ENCODE measurements around the gene RRP12.

DNA sequence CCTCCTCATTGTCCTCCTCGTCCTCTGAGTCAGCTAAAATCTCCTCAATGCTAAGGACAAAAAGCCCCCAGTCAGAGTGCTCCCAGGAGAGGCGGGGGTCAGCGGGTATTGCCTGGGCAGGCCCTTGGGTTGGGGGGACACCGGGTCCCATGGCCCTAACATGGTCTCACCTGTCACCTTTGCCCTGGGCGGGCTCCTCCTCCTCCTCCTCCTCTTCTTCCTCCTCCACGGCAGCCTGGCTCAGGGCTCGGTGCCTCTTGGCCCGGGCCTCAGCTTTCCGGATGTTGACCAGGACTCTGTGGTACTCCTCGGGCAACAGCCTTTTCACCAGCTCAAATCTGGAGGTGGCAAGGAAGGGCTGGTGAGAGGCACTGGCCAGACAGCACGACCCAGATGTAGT is 34.6 kb downstream of the RRP12 start:
- TF ChIP-seq, protein P1, sequence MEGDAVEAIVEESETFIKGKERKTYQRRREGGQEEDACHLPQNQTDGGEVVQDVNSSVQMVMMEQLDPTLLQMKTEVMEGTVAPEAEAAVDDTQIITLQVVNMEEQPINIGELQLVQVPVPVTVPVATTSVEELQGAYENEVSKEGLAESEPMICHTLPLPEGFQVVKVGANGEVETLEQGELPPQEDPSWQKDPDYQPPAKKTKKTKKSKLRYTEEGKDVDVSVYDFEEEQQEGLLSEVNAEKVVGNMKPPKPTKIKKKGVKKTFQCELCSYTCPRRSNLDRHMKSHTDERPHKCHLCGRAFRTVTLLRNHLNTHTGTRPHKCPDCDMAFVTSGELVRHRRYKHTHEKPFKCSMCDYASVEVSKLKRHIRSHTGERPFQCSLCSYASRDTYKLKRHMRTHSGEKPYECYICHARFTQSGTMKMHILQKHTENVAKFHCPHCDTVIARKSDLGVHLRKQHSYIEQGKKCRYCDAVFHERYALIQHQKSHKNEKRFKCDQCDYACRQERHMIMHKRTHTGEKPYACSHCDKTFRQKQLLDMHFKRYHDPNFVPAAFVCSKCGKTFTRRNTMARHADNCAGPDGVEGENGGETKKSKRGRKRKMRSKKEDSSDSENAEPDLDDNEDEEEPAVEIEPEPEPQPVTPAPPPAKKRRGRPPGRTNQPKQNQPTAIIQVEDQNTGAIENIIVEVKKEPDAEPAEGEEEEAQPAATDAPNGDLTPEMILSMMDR (IDR thresholded peaks at IDR 0.05): no peak
- TF ChIP-seq POLR2AphosphoS5 (IDR thresholded peaks at IDR 0.05; ENCODE audit: low read depth, low read length) (no peak), NRF1 (IDR thresholded peaks at IDR 0.05; ENCODE audit: low read depth, low read length) (no peak), FOXM1 (IDR thresholded peaks at IDR 0.05; ENCODE audit: low read depth) (no peak), EP300 (IDR thresholded peaks at IDR 0.05; ENCODE audit: borderline replicate concordance in 1 of 2, low read depth in 1 of 2, low read length in 1 of 2) (no peak), ELF1 (IDR thresholded peaks at IDR 0.05) (no peak), MXI1 (IDR thresholded peaks at IDR 0.05; ENCODE audit: low read depth, low read length) (no peak)
- TF ChIP-seq, protein P2, sequence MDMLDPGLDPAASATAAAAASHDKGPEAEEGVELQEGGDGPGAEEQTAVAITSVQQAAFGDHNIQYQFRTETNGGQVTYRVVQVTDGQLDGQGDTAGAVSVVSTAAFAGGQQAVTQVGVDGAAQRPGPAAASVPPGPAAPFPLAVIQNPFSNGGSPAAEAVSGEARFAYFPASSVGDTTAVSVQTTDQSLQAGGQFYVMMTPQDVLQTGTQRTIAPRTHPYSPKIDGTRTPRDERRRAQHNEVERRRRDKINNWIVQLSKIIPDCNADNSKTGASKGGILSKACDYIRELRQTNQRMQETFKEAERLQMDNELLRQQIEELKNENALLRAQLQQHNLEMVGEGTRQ (IDR thresholded peaks at IDR 0.05; ENCODE audit: borderline replicate concordance, low read depth, low read length): no peak
- TF ChIP-seq, protein P3, sequence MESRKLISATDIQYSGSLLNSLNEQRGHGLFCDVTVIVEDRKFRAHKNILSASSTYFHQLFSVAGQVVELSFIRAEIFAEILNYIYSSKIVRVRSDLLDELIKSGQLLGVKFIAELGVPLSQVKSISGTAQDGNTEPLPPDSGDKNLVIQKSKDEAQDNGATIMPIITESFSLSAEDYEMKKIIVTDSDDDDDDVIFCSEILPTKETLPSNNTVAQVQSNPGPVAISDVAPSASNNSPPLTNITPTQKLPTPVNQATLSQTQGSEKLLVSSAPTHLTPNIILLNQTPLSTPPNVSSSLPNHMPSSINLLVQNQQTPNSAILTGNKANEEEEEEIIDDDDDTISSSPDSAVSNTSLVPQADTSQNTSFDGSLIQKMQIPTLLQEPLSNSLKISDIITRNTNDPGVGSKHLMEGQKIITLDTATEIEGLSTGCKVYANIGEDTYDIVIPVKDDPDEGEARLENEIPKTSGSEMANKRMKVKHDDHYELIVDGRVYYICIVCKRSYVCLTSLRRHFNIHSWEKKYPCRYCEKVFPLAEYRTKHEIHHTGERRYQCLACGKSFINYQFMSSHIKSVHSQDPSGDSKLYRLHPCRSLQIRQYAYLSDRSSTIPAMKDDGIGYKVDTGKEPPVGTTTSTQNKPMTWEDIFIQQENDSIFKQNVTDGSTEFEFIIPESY (IDR thresholded peaks at IDR 0.05; ENCODE audit: borderline replicate concordance, low read depth): no peak
